ENCODE measurements around the gene ANKS1A.

ANKS1A gene

GRCh38 chr6:35014341-35014740 is 125.3 kb downstream of the ANKS1A start:
- H3K4me1 ChIP-seq (ENCODE audit: control insufficient read depth, low read length), result no peaks in the 10 kb centered on the region

GRCh38 chr6:35014786-35015185 is 125.7 kb downstream of the ANKS1A start:
- Histone ChIP-seq H3F3A (ENCODE audit: control insufficient read depth, insufficient read depth) (no peaks in the 10 kb centered on the region), H3K4me1 (ENCODE audit: control insufficient read depth, low read length) (no peaks in the 10 kb centered on the region), H3K9me2 (replicated peaks; ENCODE audit: control insufficient read depth, low read length) (no peaks in the 10 kb centered on the region), H3K9me3 (ENCODE audit: control insufficient read depth, insufficient read depth, low read length) (no peaks in the 10 kb centered on the region), H3K27ac (ENCODE audit: low read depth, low read length) (no peak overlapping the region), H4K20me1 (ENCODE audit: control insufficient read depth, insufficient read depth, low read depth, low read length) (no peaks in the 10 kb centered on the region), H3K36me3 (ENCODE audit: control insufficient read depth, low read length) (no peaks in the 10 kb centered on the region), H3K4me2 (ENCODE audit: low read length) (no peak overlapping the region), H3K79me2 (ENCODE audit: control insufficient read depth, low read length) (no peaks in the 10 kb centered on the region), H3K4me3 (ENCODE audit: low read length) (no peak overlapping the region), H3K27me3 (ENCODE audit: control insufficient read depth, low read length) (no peaks in the 10 kb centered on the region)
- no peak for TF ChIP-seq EZH2phosphoT487 (IDR thresholded peaks at IDR 0.05; ENCODE audit: borderline replicate concordance, low read length)

More at GRCh38 chr6:35014341-35014740, 125.3 kb downstream of the ANKS1A start:
- Histone ChIP-seq H3K4me3 (ENCODE audit: low read length) (no peak overlapping the region), H4K20me1 (ENCODE audit: control insufficient read depth, insufficient read depth, low read depth, low read length) (no peaks in the 10 kb centered on the region), H3K27ac (ENCODE audit: low read depth, low read length) (no peak overlapping the region), H3K27me3 (ENCODE audit: control insufficient read depth, low read length) (no peaks in the 10 kb centered on the region), H3K9me3 (ENCODE audit: control insufficient read depth, insufficient read depth, low read length) (no peaks in the 10 kb centered on the region), H3K9me2 (replicated peaks; ENCODE audit: control insufficient read depth, low read length) (no peaks in the 10 kb centered on the region), H3K4me2 (ENCODE audit: low read length) (no peak overlapping the region), H3K36me3 (ENCODE audit: control insufficient read depth, low read length) (no peaks in the 10 kb centered on the region), H3K79me2 (ENCODE audit: control insufficient read depth, low read length) (no peaks in the 10 kb centered on the region), H3F3A (ENCODE audit: control insufficient read depth, insufficient read depth) (no peaks in the 10 kb centered on the region)
- TF ChIP-seq CTCF (IDR thresholded peaks at IDR 0.05; ENCODE audit: low read depth, low read length, poor library complexity, severe bottlenecking) (no peak), EZH2phosphoT487 (IDR thresholded peaks at IDR 0.05; ENCODE audit: borderline replicate concordance, low read length) (no peak)

GRCh38 chr6:35015476-35015875 is 126.4 kb downstream of the ANKS1A start:
- no peaks in the 10 kb centered on the region for H3K79me2 ChIP-seq (ENCODE audit: control insufficient read depth, low read length)
- no peaks in the 10 kb centered on the region for H3F3A ChIP-seq (ENCODE audit: control insufficient read depth, insufficient read depth)
- no peak overlapping the region for H3K27ac ChIP-seq (ENCODE audit: low read depth, low read length)
- no peaks in the 10 kb centered on the region for H3K9me3 ChIP-seq (ENCODE audit: control insufficient read depth, insufficient read depth, low read length)
- H3K4me2 ChIP-seq (ENCODE audit: low read length), result no peak overlapping the region
- H3K4me3 ChIP-seq (ENCODE audit: low read length), result no peak overlapping the region
- no peaks in the 10 kb centered on the region for H3K36me3 ChIP-seq (ENCODE audit: control insufficient read depth, low read length)
- no peaks in the 10 kb centered on the region for H3K9me2 ChIP-seq (replicated peaks; ENCODE audit: control insufficient read depth, low read length)
- H3K4me1 ChIP-seq (ENCODE audit: control insufficient read depth, low read length), result no peaks in the 10 kb centered on the region
- H4K20me1 ChIP-seq (ENCODE audit: control insufficient read depth, insufficient read depth, low read depth, low read length), result no peaks in the 10 kb centered on the region
- H3K27me3 ChIP-seq (ENCODE audit: control insufficient read depth, low read length), result no peaks in the 10 kb centered on the region
- TF ChIP-seq CTCF (IDR thresholded peaks at IDR 0.05; ENCODE audit: low read depth, low read length, poor library complexity, severe bottlenecking), result no peak
- no peak for TF ChIP-seq EZH2phosphoT487 (IDR thresholded peaks at IDR 0.05; ENCODE audit: borderline replicate concordance, low read length)

- Histone ChIP-seq H3K36me3 (ENCODE audit: control insufficient read depth, low read length) (no peaks in the 10 kb centered on the region), H3K4me1 (ENCODE audit: control insufficient read depth, low read length) (no peaks in the 10 kb centered on the region), H3K27me3 (ENCODE audit: control insufficient read depth, low read length) (no peaks in the 10 kb centered on the region), H3K79me2 (ENCODE audit: control insufficient read depth, low read length) (no peaks in the 10 kb centered on the region), H3K4me3 (ENCODE audit: low read length) (no peak overlapping the region), H3K9me2 (replicated peaks; ENCODE audit: control insufficient read depth, low read length) (no peaks in the 10 kb centered on the region), H4K20me1 (ENCODE audit: control insufficient read depth, insufficient read depth, low read depth, low read length) (no peaks in the 10 kb centered on the region), H3K4me2 (ENCODE audit: low read length) (no peak overlapping the region), H3F3A (ENCODE audit: control insufficient read depth, insufficient read depth) (no peaks in the 10 kb centered on the region), H3K9me3 (ENCODE audit: control insufficient read depth, insufficient read depth, low read length) (no peaks in the 10 kb centered on the region), H3K27ac (ENCODE audit: low read depth, low read length) (no peak overlapping the region)
- no peak for TF ChIP-seq CTCF (IDR thresholded peaks at IDR 0.05; ENCODE audit: low read depth, low read length, poor library complexity, severe bottlenecking)
- TF ChIP-seq EZH2phosphoT487 (IDR thresholded peaks at IDR 0.05; ENCODE audit: borderline replicate concordance, low read length), result no peak
Measured at GRCh38 chr6:35015996-35016395, 126.9 kb downstream of the ANKS1A start.
